Left ventricle myocardium inferior (tissue), 1 donor: ENCODE data around the gene TTC29. TPM values are rescaled to one million over a fixed set of nuclear protein-coding genes. Genes with fewer than 3 reads are reported as not detected.
"Not testable (repeated sequence)": the region's sequence is repeated elsewhere in the genome, so short reads cannot be mapped to it uniquely, and the experiment has no call there.

ENCODE experiments used
- DNase-seq: peaks from one replicate; pipeline ENCODE4 v3.0.0-alpha.2; 2020
- H3K27ac ChIP-seq: fragments of 200-600 bp; replicated peaks from 2 replicates; pipeline ENCODE4 v1.8.0; 2021
- H3K27me3 ChIP-seq: fragments of 200-600 bp; 2 replicates; pipeline ENCODE4 v1.8.0; 2021; ENCODE audit warnings: low read depth
- H3K36me3 ChIP-seq: fragments of 200-600 bp; 2 replicates; pipeline ENCODE4 v1.8.0; 2021
- H3K4me1 ChIP-seq: fragments of 200-600 bp; 2 replicates; pipeline ENCODE4 v1.8.0; 2021
- H3K4me3 ChIP-seq: fragments of 200-600 bp; 2 replicates; pipeline ENCODE4 v1.8.0; 2021; ENCODE audit warnings: mild to moderate bottlenecking, moderate library complexity
- H3K9me3 ChIP-seq: fragments of 200-600 bp; replicated peaks from 2 replicates; pipeline ENCODE4 v1.8.0; 2021
- intact Hi-C: fragments of 100-400 bp; cut with micrococcal nuclease; formaldehyde crosslinking; loops from one replicate; pipeline ENCODE4 v1.11.0; 2022
- total RNA-seq: library from RNA; stranded (reverse); fragmentation: NEBNext Ultra II Directional; extraction: Animal tissue kit (Norgen Biotek cat#: 25700); gene quantifications from one replicate; pipeline ENCODE4 v1.2.1, GENCODE V29; 2021
- TF ChIP-seq, protein P1 (sequence below): fragments of 200-600 bp; IDR thresholded peaks from 2 replicates; pipeline ENCODE4 v1.8.0; 2021; ENCODE audit warnings: antibody characterized with exemption, mild to moderate bottlenecking, borderline replicate concordance
- donor health status: DM: no; HTN: yes; CAD: no; lungs with severe emphysema.

TTC29 gene
- total RNA-seq, 1 donor from 2014 or later: not detected

DNA sequence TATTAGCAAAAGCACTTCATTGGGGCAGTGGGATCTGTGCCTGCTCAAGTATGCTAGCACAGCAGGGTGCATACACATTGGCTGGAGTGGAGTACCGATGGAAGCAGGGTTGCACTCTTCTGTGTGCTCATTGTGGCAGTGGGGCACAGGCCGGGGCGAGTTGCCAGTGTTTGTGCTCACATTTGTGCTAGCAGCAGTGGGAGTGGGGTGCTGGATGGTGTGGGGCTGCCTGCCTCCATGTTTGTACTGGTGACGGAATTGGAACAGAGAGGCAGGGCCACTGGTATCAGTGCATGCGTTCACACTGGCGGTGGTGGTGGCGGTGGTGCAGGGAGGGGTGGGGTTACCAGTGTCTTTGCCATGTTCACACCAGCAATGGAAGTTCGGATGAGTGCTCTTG, 169.0 kb downstream of the TTC29 start:
- intact Hi-C loops: no loop called here
- no peak overlapping the region for H3K4me3 ChIP-seq
- H3K27me3 ChIP-seq: no peaks in the 10 kb centered on the region
- peaks cover 27% of the 10 kb centered on the region for H3K9me3 ChIP-seq
- H3K27ac ChIP-seq: no peak overlapping the region
- no peaks in the 10 kb centered on the region for H3K4me1 ChIP-seq
- no peaks in the 10 kb centered on the region for H3K36me3 ChIP-seq
- TF ChIP-seq, protein P1, sequence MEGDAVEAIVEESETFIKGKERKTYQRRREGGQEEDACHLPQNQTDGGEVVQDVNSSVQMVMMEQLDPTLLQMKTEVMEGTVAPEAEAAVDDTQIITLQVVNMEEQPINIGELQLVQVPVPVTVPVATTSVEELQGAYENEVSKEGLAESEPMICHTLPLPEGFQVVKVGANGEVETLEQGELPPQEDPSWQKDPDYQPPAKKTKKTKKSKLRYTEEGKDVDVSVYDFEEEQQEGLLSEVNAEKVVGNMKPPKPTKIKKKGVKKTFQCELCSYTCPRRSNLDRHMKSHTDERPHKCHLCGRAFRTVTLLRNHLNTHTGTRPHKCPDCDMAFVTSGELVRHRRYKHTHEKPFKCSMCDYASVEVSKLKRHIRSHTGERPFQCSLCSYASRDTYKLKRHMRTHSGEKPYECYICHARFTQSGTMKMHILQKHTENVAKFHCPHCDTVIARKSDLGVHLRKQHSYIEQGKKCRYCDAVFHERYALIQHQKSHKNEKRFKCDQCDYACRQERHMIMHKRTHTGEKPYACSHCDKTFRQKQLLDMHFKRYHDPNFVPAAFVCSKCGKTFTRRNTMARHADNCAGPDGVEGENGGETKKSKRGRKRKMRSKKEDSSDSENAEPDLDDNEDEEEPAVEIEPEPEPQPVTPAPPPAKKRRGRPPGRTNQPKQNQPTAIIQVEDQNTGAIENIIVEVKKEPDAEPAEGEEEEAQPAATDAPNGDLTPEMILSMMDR: no peak
- DNase-seq: no peak

GRCh38 chr4:146763560-146763959, 182.1 kb downstream of the TTC29 start:
- no peak for DNase-seq
- intact Hi-C loops: no loop called here
- Histone ChIP-seq H3K27ac (no peak overlapping the region), H3K36me3 (no peaks in the 10 kb centered on the region), H3K9me3 (peaks cover 11% of the 10 kb centered on the region), H3K4me1 (no peaks in the 10 kb centered on the region), H3K4me3 (no peak overlapping the region), H3K27me3 (no peaks in the 10 kb centered on the region)
- TF ChIP-seq, protein P1: no peak

GRCh38 chr4:146762016-146762415, 183.6 kb downstream of the TTC29 start:
- Histone ChIP-seq H3K9me3 (peaks cover 22% of the 10 kb centered on the region), H3K27ac (no peak overlapping the region), H3K4me3 (no peak overlapping the region), H3K36me3 (no peaks in the 10 kb centered on the region), H3K4me1 (no peaks in the 10 kb centered on the region), H3K27me3 (no peaks in the 10 kb centered on the region)
- DNase-seq: no peak
- intact Hi-C loops: no loop called here
- TF ChIP-seq, protein P1: no peak

DNA sequence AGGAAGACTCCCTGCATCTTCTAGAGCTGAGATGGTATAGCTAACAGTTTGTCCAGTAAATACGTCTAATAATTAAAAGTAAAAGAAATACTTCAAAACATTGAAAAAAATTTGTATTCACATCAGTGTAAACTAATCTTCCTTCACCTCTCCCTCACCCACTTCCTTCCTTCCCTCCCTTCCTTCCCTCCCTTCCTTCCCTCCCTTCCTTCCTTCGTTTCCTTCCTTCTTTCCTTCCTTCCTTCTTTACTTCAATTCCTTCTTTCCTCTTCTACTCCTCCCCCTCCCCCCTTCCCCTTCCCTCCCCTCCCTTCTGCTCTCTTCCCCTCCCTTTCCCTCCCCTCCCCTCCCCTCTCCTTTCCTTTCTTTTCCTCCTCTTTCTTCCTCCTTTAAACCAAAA, 203.2 kb downstream of the TTC29 start:
- Histone ChIP-seq H3K9me3 (no peaks in the 10 kb centered on the region), H3K4me3 (no peak overlapping the region), H3K27me3 (no peaks in the 10 kb centered on the region), H3K27ac (no peak overlapping the region), H3K4me1 (no peaks in the 10 kb centered on the region), H3K36me3 (no peaks in the 10 kb centered on the region)
- TF ChIP-seq, protein P1: no peak
- intact Hi-C loops: no loop called here
- DNase-seq: no peak

DNA sequence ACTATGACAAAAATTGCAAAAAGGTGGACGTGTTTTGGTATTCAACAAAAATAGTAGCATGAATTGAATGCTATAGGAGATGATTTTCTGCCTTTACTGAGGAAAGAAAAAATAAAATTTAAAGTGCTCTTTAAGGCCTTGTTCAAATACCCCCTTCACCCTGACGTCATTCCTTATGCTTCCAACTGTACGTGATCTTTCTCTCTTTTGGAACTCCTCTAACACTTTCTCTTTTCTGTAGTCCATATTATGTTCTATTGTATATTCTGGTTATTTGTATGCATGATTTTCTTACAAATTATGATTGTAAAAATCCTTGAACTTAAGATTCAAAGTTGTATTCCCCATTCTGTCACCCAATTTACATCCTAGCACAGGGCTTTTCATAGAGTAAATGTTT, 206.5 kb downstream of the TTC29 start:
- no peak overlapping the region for H3K27ac ChIP-seq
- no peak for DNase-seq
- H3K36me3 ChIP-seq: no peaks in the 10 kb centered on the region
- no peaks in the 10 kb centered on the region for H3K4me1 ChIP-seq
- TF ChIP-seq, protein P1: no peak
- H3K9me3 ChIP-seq: no peaks in the 10 kb centered on the region
- intact Hi-C loops: no loop called here
- H3K4me3 ChIP-seq: no peak overlapping the region
- H3K27me3 ChIP-seq: peaks cover 11% of the 10 kb centered on the region

DNA sequence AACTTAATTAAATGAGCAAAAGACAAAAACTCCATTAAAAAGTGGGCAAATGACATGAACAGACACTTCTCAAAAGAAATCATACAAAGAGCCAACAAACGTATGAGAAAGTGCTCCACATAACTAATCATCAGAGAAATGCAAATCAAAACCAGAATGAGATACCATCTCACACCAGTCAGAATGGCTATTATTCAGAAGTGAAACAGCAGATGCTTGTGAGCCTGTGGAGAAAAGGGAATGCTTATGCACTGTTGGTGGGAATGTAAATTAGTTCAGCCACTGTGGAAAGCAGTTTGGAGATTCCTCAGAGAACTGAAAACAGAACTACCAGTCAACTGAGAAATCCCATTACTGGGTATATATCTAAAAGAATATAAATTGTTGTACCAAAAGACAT, 222.1 kb downstream of the TTC29 start:
- H3K4me3 ChIP-seq, H3K9me3 ChIP-seq, H3K4me1 ChIP-seq, DNase-seq, H3K27ac ChIP-seq, intact Hi-C loops, H3K27me3 ChIP-seq, H3K36me3 ChIP-seq: not testable (repeated sequence)
